Kidney tubule cell (primary cell): ENCODE data around the gene CAMK2B.

Source experiments
- DNase-seq: peaks from one replicate; pipeline ENCODE4 v3.0.0-alpha.2; 2018; ENCODE audit warnings: low spot score

CAMK2B gene

DNA sequence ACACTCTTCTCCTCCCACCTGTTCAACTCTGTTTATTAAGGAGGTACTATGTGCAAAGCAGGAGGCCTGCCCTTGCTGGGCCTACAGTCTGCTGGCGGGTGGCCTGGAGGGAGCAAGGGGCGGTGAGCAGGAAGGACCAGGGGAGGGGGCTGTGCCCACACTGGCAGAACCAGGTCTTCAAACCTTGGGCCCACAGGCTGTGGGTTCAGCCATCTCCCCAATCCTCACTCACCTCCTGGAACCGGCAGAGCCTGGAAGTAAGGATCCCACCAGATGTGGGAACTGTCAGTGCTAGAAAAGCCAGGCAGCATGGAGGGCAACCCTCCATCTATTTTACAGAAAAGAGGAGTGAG is 50.8 kb downstream of the CAMK2B start:
- DNase-seq, result no peak

DNA sequence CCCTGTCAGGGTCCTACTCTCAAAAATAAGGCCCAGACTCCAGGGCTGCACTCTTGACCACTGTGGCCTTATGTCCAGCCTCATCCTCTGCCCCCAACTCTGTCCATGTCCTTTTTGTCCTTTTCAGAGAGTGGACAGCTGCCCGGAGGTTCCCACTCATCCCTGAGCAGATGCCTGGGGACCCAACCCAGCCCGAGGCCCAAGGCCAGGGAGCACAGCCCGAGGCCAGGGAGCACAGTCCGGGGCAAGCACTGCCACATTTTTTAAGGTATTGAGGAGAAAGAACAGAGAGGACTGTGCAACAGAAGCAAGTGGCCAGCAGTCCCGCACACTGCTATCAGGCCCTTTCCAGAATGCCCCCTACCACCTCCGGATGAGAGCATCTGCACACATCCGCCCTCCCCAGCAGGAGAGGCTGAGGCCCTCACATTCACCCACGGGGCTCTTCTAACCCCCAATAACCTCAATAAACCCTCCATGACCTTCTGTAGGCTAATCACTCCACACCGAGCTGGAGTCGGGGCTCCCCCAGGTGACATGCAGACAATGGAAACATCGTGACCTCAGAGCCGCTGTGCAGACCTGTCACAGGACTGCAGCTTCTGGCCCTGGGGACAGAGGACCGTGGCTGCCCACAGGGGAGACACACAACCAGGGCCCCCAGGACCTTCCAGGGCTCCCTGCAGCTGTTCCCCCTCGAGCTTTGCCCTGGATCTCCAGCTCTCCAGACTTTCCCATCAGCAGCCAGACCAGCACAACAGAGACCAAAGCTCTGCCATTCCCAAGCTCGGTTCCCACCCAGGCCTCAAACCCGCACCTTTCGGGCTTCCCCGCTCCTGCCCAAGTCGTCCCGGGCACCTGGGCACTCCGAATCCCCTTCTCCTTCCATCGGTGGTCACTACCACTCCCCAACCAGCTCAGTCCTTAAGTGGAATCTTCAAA is 51.4 kb downstream of the CAMK2B start:
- no peak for DNase-seq

DNA sequence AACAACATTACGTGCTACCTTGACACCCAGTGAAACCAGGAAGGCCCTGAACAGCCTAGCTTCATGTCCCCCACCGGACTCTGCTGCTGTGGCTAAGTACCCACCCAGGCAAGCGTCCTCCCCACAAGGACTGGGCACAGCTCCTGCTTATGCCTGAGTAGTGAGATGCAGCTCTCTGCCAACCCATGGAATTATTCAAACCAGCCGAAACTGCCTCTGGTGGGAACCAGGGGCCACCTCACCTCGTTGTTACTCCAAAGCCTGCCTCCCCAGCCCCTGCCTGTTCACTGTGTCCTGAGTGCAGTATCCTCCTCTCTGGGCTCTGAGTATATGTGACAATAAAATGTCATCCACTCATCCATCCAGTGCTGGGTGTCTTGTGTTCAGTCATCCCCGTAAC is 52.4 kb downstream of the CAMK2B start:
- no peak for DNase-seq

DNA sequence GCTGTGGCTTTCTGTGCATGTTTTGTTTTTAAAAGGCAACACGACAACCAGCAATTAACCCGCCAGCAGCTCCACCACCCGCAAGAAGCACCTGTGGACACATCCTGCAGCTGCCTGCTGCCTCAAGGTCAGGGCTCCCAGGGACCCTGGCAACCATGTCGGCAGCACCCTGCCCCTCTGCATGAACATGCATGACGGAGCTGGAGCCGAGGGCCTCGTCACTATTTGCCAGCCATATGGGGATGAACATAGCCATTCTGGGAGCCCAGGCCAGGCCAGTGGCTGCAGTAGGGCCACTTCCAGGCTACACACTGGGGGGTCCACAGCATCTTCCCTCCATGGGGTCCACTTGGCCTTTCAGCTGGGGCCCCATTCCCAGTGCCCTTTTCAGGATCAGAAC is 52.9 kb downstream of the CAMK2B start:
- DNase-seq, result no peak

DNA sequence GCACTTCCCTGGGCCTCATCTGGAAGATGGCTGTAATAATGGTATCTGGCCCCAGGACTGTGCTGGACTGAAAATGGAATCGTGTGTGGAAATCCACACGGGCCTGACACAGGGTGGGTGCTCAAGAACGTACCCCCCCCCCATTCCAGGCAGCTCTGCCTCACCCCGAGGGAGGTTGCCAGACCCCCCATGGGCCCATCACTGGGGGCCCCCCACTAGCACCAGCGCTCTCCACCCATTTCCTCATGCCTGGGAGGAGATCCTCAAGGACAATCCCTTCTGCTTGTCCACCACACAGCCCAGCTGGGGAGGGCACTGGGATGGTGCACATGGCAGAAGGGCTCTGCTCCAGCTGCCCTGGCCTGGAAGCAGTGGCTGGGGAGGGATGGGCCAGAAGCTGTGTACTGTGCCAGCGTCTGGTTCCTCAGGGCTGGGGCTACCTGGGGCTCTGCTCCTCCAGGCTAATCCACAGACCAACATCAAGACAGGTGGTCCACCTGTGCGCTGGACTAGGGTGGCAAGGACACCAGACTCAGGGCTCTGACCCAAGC is 55.4 kb downstream of the CAMK2B start:
- DNase-seq, result no peak

DNA sequence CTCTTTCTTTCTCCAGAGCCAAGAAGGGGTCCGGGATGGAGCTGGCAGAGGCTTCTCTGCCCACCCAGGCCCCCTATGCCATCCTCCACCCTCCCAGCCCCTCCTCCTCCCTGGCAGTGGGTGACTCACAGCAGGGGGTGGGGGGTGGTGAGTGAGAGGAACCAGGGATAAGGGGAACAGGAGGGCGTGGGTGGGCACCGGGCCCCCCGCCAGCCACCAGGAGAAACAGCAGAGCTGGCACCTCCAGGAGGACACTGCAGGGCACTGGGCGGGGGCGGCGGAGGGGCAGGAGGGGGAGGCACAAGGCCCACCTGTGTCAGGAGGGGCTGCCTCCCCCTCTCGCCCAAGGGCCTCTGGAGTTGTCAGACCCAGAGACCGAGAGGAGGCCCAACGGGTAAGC is 56.0 kb downstream of the CAMK2B start:
- DNase-seq, result no peak

DNA sequence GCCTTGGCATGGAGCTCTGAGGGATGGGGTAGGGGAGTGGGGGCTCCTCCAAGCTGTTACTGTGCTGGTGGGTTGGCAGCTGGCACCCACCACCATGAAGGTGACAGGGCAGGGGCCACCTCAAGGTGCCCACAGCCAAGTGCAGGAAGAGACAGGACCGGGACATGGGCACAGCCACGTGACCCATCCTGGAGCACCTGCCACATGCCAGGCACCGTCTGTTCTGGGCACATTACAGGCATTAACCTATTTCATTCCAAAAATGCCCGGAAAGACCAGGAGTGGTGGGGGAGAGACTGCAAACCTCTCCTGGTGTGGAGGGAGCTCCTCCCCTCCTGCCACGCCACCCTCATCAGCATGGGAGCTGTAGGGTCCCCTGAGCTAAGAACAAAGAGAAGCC is 56.7 kb downstream of the CAMK2B start:
- DNase-seq, result no peak

DNA sequence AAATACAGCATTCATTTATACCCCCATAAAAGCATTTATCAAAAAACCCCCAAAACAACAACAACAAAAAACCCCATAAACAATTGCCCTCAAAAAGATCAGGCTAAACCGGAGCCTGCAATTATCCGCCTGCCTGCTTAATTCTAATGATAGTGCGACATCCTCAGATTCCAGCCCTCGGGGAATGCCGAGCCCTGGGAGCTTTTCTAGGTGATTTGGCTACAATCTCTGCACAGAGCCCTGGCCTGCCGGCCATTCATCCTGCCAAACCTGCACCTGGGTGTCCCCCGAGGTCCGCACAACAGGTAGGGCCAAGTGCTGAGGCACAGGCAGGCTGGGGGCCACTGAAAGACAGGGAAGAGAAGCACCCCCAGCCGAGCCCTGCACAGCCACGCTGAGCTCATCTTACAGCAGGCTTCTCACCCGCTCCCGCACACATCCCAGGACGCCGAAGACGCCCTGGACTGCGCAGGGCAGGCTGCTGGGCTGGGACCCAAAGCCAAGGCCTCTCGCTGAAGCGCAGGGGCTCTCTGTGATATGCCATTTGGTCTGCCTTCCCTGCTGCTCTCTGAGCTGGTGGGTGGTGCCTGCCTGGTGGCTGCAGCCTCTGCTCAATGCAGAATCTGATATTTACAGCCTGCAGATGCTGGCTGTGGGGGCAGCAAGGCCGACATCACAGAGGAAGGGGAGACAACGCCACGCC is 57.5 kb downstream of the CAMK2B start:
- no peak for DNase-seq

DNA sequence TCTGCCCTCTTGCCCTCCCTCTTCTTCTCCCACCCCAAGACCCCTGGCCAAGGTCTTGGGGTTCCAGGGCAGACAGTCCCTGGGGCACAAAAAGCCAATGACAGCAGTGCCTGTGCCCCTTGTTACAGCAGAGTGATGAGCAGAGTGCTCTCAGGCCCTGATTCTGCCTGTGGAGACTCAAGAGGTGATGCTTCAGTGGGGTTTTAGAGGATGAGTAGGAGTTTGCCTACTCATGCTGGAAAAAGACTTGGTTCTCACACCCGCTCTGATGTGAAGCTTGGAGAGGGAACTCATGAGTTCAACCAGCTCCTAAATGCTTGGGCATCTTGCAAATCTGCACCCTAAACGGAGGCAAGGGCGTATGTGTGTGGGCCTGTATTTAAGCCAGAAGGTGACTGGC is 58.2 kb downstream of the CAMK2B start:
- no peak for DNase-seq

DNA sequence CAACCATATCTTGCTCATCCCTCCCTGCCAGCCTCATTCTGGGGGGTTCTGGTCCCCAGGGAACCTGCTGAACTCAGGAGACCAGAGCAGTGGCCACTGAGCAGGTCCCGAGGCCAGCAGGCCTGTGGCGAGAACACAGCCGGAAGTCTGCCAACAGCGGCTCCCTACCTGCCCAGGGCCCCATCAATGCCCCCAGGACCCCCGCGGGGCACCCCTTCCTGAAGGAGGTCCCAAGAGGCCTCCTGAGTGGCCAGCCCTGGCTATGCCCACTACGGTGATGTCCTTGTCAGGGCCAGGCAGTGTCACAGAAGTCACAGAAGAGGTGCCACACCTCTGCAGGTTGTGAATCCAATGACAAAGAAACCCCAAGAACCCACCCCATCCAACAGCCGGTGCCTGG is 58.9 kb downstream of the CAMK2B start:
- DNase-seq, result no peak

DNA sequence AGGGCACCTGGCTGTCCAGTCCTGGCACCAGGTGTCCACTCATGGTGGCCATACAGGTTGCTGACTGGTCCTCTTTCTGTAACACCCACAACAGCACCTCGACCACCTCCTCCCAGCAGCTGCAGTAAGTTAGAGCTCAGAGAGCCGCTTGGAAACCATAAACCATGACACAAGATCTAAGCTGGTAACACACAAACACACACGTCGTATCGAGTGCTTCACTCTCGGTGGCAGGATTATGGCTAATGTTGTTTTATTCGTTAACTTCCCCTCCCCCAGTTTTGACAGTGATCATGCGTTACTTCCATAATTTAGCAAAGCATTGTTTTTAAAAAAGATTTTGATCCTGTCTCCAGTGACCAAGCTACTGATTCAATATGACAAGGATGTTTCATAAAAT is 59.7 kb downstream of the CAMK2B start:
- no peak for DNase-seq

DNA sequence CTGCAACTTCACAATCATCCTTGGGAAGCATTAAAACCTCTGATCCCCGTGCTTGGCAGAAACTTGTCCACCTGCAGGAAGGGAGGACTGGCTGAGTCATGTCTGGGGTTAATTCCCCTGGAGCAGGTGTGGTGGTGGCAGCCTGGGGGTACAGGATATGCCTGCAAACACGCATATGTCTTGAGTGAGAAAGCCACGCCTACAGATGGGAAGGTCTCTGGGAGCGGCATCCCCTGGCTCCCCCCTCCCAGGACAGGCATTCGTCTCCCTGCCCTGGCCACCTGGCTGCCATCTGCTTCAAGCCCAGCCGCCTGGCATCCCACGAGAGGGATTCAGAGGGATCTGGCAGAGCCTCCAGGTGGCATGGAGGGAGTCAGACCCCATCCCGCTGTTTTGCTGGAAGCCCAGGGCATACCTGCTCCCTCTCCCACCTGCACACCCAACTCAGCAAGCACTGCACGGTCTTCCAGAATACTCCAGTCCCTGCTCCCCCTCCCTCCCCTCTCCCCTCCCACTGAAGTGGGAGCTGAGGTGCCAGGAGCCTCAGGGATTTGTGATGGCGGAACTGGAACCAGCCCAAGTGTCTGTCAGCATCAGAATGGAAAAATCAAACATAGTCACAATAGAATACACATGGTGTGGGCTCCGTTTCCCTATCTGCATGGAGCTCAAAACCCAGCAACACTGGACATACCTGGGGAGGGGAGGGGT is 61.0 kb downstream of the CAMK2B start:
- peak; percentile 74 for DNase-seq

DNA sequence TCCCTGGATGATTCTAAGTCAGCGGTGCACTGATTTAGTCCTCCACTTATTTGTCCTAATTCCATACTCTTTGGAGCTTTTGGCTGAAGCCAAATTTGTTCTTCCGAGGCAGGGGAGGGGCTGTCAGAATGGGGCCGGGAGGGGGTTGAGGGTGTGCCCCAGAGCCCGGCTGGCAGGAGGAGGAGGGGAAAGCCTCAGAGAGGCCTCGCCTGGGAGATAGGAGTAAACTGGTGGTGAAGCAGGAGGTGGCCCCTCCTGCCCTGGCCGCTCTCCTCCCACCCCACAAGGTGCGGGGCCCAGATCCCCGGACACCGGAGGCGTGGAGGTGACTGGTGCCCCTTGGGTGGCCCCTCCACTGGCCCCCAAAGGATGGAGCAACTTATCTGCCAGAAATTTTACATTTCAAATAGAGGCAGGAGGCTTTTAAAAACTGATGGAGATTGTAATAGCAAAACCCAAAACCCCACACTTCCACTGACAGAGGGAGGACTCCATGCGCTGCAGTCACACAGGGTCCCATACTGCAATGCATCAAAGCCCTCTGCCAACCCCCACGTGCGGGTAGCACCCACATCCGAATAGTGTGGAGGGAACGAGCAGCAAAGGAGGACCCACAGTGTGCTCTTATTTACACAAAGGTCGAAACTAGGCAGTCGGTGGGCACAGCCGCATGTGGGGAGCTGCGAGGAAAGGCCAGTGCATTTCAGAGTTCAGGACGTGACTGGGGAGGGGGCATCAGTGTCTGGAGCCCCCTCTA is 61.9 kb downstream of the CAMK2B start:
- no peak for DNase-seq

DNA sequence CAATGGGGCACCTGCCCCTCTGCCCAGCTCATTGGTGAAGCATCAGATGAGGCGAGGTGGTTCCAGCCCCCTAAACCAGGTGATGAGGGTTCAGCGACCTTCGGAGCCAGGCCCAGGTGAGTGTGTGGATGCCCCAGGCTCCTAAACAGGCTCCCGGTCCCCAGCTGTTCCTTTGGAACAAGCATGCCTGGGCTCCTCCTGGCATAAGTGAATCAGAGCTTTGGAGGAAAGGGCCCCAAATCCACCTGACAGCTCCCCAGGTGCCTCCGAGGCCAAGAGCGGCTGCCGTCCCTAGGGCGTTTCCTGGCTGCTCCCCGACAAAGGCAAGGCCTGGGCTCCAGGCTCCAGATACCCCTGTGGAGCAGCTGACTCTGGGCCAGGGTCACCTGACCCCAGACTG is 63.4 kb downstream of the CAMK2B start:
- no peak for DNase-seq

DNA sequence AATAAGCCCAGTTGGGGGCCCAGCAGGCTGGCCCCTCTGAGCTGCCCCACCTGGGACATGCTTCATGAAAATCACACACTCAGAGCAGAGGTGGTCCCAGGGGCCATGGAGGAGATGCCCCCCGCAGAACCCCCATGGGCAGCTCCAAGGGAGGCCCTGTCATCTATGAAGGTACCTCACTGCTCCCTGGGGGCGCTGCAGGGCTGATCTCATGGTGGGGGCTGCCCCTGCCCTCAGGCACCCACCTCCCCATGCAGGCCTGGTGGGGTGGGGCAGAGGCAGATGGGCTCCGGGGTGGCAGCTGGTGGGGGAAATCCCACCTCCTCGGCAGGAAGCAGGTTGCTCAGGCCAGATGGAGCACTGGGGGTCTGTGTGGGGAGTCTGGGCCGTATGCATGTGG is 64.2 kb downstream of the CAMK2B start:
- no peak for DNase-seq

DNA sequence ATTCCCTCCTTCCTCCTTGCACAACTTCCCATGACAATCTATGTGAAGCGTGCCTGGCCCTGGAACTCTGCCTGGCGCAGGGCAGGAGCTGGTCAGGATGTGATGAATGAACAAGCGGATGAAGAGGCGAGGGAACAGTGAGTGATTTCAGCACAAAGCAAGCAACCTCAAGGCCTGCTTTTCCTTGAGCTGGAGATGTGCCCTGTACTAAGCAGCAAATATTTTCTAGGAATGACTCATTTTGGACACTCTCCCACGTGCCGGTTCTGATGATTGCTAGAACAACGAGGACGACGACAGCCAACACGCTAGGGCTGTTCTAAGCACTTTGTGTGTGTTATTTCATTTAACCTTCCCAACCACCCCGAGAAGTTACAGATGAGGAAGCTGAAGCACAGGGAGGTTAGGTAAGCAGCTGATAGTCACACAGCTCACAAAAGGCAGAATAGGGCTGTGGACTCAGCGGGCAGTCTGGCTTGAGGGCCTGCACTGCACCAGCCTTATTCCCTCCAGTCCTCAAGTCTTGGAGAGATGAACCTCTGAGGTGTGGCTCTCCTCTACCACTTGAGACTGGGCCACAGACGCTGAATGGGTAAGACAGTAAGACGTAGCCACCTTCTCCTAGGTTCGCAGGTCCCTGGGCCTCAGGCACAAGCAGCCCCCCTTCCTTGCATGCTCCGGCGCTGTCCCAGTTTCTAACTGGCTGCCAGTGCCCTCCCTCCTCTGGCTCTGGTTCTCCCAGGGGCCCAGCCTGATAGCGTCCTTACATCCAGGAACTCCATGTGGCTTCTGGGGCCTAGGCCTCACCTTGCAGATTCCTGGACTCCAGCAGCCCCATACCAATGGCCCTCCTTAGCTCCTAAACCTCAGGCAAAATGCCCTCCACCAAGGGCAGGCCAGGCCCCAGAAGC is 65.6 kb downstream of the CAMK2B start:
- peak; percentile 60 for DNase-seq

DNA sequence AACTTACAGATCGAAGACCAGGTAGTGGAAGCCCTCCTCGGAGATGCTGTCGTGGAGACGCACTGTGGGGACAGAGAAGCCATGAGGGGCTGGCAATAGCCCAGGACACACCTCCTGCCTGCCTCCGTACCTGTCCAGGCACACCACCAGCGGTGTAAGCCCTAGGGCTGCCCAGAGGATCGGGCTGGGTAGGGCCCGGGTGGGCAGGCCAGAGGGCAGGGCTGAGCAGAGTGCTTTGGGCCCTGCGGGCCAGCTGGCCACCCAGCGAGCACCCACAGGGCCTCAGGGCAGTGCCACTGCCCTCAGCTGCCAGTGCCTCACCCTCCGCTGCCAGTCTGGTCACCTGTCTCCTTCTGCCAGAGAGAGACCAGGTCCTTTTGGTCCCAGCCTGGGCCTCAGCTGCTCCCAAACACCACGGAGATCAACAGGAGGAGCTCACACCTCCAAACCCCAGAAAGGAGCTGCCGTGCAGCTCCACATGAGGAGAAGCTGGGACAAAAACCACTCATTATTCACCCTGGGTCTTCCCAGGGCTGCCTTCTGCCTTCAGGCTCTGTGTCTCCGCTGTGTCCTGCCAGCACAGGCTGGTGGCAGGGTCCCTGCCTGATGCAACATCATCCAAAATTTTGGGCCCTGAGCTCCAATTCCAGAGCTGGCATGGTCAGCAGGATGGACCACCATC is 66.4 kb downstream of the CAMK2B start:
- DNase-seq, result no peak

DNA sequence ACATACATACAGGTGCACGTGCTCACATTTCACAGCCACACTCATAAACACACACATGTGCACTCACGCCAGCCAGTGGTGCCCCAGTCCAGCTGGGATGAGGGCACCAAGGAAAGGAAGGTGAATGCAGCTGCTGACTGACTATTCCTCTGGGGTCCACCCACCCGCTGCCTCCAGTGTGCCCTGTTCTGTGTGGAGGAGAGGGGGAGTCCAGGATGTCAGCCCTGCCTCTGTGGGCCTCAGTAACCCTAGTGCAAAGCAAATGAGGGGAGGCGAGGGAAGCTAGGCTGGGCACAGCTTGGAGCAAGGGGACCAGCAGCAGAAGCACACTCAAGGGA is 67.0 kb downstream of the CAMK2B start:
- no peak for DNase-seq

DNA sequence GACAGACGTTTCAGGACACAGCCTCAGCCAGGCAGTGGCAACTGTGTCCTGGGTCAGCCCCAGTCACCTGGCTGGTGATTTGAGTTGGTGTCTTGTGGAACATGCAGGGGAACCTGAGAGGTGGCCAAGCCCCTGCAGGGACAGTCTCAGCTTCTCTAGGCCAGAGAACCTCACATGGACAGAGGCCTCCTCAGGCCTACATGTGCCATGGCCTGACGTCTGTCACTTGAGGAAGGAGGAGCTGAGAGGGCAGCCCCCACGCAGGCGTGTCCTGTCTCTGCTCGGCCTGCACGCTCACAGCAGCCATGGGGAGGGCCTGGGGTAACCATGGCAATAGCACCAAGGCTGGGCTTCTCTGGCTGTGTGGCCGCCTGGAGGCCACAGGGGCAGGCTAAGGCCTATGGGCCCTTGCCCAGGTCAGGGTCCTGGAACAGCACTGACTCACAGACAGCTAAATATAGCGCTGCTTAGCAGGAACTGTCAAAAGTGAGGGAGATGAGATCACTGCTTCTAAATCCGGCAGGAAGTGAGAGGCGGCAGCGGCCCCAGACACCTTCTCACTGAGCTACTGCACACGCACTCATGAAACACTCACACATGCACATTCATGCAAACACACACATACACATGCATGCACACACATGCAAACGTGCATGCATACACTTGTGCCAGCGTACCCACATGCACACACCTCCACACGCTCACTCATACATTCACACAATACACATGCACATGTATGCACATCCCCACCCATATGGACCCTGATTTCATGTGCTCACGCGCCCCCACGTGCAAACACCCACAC is 67.6 kb downstream of the CAMK2B start:
- peak; percentile 95 for DNase-seq

DNA sequence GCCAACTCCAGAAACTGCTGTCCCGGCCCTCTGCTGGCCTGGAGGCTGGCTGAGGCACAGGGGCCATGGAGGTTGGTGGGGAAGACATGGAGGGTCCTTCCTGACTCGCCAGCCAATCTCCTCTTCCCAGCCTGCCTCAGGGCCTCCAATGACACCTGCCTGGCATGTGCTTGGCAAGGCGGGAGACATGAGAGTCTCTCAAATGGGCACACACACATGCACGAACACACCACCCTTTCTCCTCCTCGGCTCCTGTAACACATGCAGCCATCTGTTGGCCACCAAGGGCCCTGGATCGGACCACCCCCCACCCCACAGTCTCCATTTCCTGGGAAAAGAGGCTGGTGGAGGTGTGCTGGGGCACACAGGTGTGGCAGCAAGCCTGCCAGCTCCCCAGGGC is 68.2 kb downstream of the CAMK2B start:
- DNase-seq, result no peak
